NT2/D1 (cell line): ENCODE data around the gene LARP4B.

Experiments used
- SUZ12 ChIP-seq: IDR thresholded peaks from 2 replicates; pipeline ENCODE4 v1.6.1; 2011; ENCODE audit not compliant: insufficient read length, insufficient read depth; ENCODE audit errors: extremely low read depth
- YY1 ChIP-seq: IDR thresholded peaks from 2 replicates; pipeline ENCODE4 v1.6.1; 2011; ENCODE audit not compliant: insufficient read length, insufficient read depth
- ZNF274 ChIP-seq: IDR thresholded peaks from 2 replicates; pipeline ENCODE4 v1.6.1; 2011; ENCODE audit warnings: mild to moderate bottlenecking, low read depth, low read length

- TF ChIP-seq ZNF274 (no peak), SUZ12 (no peak), YY1 (no peak)
These were observed 11.1 kb downstream of the LARP4B start for GRCh38 chr10:920450-920849.
